HAP-1 (cell line): ENCODE data around the gene KCTD11.

Experiments
- DNase-seq, 2 experiments: peaks; one replicate each; pipeline ENCODE4 v3.0.0-alpha.2; 2016 to 2020; ENCODE audit warnings: low spot score in 2 of 2
- H3K27me3 ChIP-seq: fragments of 250-450 bp; sonication (Bioruptor Pico); 2 replicates; pipeline ENCODE4 v1.5.1; 2020; ENCODE audit warnings: low read depth, mild to moderate bottlenecking, moderate library complexity
- H3K36me3 ChIP-seq: fragments of 250-450 bp; sonication (Bioruptor Pico); replicated peaks from 2 replicates; pipeline ENCODE4 v1.5.1; 2020; ENCODE audit warnings: mild to moderate bottlenecking
- H3K4me1 ChIP-seq: fragments of 250-450 bp; sonication (Bioruptor Pico); 2 replicates; pipeline ENCODE4 v1.5.1; 2020; ENCODE audit warnings: mild to moderate bottlenecking
- H3K4me3 ChIP-seq: fragments of 250-450 bp; sonication (Bioruptor Pico); 2 replicates; pipeline ENCODE4 v1.5.1; 2020; ENCODE audit warnings: mild to moderate bottlenecking, moderate library complexity
- H3K9me3 ChIP-seq: fragments of 250-450 bp; sonication (Bioruptor Pico); 2 replicates; pipeline ENCODE4 v1.5.1; 2020; ENCODE audit warnings: mild to moderate bottlenecking, moderate library complexity
- in situ Hi-C: fragments of 300-500 bp; cut with MboI; formaldehyde crosslinking; loops from 3 replicates; pipeline ENCODE4 v1.14.3; 2020; ENCODE audit warnings: low sequenced_read_pairs, inconsistent platforms, mixed read lengths

KCTD11 gene

GRCh38 chr17:7383742-7384488, 32.0 kb downstream of the KCTD11 start:
- Histone ChIP-seq H3K4me1 (no peaks in the 10 kb centered on the region), H3K9me3 (peaks cover 3% of the 10 kb centered on the region; the same call in 1 of the 2 replicates), H3K4me3 (no peak overlapping the region), H3K27me3 (no peaks in the 10 kb centered on the region), H3K36me3 (no peaks in the 10 kb centered on the region)
- in situ Hi-C loops = no loop called here
- no peak for DNase-seq

DNA sequence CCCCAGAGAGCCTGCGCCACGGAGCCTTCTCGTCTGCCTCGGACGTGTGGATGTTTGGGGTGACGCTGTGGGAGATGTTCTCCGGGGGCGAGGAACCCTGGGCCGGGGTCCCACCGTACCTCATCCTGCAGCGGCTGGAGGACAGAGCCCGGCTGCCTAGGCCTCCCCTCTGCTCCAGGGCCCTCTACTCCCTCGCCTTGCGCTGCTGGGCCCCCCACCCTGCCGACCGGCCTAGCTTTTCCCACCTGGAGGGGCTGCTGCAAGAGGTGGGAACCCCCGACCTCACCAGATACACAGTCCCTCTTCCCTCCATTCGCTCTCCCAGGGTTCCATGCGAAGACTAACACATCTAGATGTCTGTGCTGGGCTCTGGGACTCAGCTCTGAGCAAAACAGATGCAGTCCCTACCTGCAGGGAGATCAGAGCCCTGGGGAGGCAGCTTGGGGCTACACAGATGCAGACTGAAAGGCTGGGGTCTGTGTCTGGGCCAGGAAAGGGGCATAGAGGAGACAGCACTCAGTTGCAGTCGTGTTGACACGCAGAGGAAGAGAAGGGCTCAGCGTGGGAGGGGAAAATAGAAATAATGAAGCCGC, 32.6 kb downstream of the KCTD11 start:
- Histone ChIP-seq H3K4me1 (no peaks in the 10 kb centered on the region), H3K36me3 (no peaks in the 10 kb centered on the region; the same call in 1 of the 2 replicates), H3K4me3 (no peak overlapping the region), H3K9me3 (no peaks in the 10 kb centered on the region), H3K27me3 (no peaks in the 10 kb centered on the region)
- DNase-seq = no peak
- in situ Hi-C loops = no loop called here

- no peaks in the 10 kb centered on the region; the same call in 1 of the 2 replicates for H3K4me1 ChIP-seq
- no peak for DNase-seq
- in situ Hi-C loops = no loop called here
- H3K9me3 ChIP-seq = no peaks in the 10 kb centered on the region
- H3K27me3 ChIP-seq = no peaks in the 10 kb centered on the region
- H3K36me3 ChIP-seq = no peaks in the 10 kb centered on the region; the same call in 1 of the 2 replicates
- no peak overlapping the region for H3K4me3 ChIP-seq
Observed at GRCh38 chr17:7388856-7389255, 36.9 kb downstream of the KCTD11 start.

GRCh38 chr17:7389924-7390910, 38.3 kb downstream of the KCTD11 start:
- H3K27me3 ChIP-seq = no peaks in the 10 kb centered on the region
- in situ Hi-C loops = no loop called here
- H3K9me3 ChIP-seq = no peaks in the 10 kb centered on the region
- no peaks in the 10 kb centered on the region; the same call in 1 of the 2 replicates for H3K36me3 ChIP-seq
- H3K4me3 ChIP-seq = no peak overlapping the region
- DNase-seq = no peak
- H3K4me1 ChIP-seq = peaks cover 5% of the 10 kb centered on the region

DNA sequence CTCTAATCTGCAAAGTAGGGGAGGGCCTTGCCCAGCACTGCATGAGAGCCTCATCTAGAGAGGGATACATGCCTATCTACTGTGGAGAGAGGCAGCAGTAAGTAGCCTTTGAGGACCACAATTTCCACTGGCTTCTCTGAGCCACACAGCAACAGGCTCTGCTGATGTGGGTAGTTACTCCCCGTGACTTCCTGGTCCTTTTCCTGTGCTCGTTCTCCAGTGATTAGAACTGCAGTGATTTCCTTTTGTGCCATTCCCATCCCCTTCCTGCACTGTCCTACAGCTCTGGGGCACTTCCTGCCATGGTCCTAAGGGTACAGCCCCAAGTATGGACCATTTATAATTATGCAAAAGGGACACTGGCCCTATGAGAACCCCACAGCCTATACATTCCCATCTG, 39.3 kb downstream of the KCTD11 start:
- no peak for DNase-seq
- peaks cover 6% of the 10 kb centered on the region for H3K4me1 ChIP-seq
- H3K4me3 ChIP-seq = no peak overlapping the region
- no peaks in the 10 kb centered on the region; the same call in 1 of the 2 replicates for H3K36me3 ChIP-seq
- no peaks in the 10 kb centered on the region for H3K9me3 ChIP-seq
- H3K27me3 ChIP-seq = no peaks in the 10 kb centered on the region
- in situ Hi-C loops = no loop called here

- in situ Hi-C loops = no loop called here
- Histone ChIP-seq H3K4me1 (peaks cover 6% of the 10 kb centered on the region), H3K9me3 (no peaks in the 10 kb centered on the region), H3K36me3 (no peaks in the 10 kb centered on the region; the same call in 1 of the 2 replicates), H3K4me3 (peak overlapping the region; percentile 61), H3K27me3 (no peaks in the 10 kb centered on the region)
- DNase-seq = no peak
Observed at GRCh38 chr17:7392696-7393612, 41.0 kb downstream of the KCTD11 start.

DNA sequence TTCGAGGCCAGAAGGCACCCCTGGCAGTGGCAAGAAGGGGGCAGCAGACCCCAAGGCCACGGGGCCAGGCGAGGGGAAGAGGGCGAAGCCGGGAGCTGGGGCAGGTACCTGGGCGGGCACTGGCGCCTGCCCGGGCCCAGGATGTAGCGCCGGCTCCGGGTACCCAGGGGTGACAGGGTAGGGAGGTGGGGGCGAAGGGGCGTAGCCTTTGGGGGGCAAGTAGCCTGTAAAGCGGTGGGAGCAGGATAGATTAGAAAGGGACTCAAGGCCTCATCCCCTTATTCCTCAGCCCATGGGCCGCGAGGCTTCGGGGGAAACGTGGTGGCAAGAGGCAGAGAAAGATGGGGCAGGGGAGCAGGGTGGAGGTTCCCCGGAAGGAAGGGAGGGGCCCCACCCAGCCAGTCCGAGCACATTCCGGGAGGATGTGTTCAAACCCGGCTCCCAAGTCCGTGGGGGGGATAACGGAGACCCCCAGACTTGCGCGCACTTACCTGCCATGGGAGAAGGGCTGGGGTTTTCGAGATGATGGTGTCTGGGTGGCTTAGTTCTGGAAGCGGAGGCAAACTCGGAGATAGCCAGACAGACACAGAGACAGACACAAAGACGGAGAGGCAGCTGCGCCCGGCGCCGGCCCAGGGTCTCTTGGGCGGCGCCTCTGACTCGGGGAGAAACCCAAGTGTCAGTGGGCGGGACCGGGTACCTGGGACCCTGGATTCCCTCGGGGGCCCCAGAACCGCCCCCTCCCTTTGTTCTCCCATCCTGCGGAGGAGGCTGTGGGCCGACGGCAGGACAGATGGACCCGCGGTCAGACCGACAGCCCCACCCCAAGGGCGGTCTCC, 41.9 kb downstream of the KCTD11 start:
- DNase-seq = peak; percentile 56 to 79
- no peaks in the 10 kb centered on the region; the same call in 1 of the 2 replicates for H3K36me3 ChIP-seq
- in situ Hi-C loops = no loop called here

GRCh38 chr17:7394452-7395191, 42.7 kb downstream of the KCTD11 start, which contains the start of gene PLSCR3:
PLSCR3 (minus strand) TSS chr17:7394525; CDS start chr17:7394110, 415 bp downstream.
- DNase-seq = peak; percentile 83 to 93
- no peaks in the 10 kb centered on the region; the same call in 1 of the 2 replicates for H3K36me3 ChIP-seq
- in situ Hi-C loops = no loop called here
- peak within 1 kb of the TSS; percentile 61 for H3K4me3 ChIP-seq
- no peaks in the 10 kb centered on the region for H3K27me3 ChIP-seq
- peaks cover 6% of the 10 kb centered on the region for H3K4me1 ChIP-seq
- no peaks in the 10 kb centered on the region for H3K9me3 ChIP-seq

More for the DNA sequence above, 41.9 kb downstream of the KCTD11 start:
- H3K4me1 ChIP-seq = peaks cover 6% of the 10 kb centered on the region
- peak overlapping the region; percentile 61 for H3K4me3 ChIP-seq
- no peaks in the 10 kb centered on the region for H3K27me3 ChIP-seq
- no peaks in the 10 kb centered on the region for H3K9me3 ChIP-seq

DNA sequence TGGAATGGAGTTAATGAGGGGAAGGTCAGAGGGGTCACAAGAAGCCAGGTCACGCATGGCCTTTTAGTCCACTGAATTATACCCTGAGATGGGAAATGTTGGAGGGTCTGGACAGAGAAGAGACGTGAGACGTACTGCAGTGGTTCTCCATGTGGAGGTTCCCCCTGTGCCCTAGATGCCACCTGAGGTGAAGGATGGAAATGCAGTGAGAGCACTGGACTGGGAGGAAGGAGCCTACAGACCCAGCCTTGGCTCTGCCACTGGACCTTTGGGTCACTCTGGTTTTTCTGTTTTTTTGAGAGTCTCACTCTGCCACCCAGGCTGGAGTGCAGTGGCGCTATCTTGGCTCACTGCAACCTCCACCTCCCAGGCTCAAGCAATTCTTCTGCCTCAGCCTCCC, 44.2 kb downstream of the KCTD11 start:
- no peak overlapping the region for H3K4me3 ChIP-seq
- in situ Hi-C loops = no loop called here
- no peaks in the 10 kb centered on the region for H3K9me3 ChIP-seq
- no peak for DNase-seq
- H3K36me3 ChIP-seq = no peaks in the 10 kb centered on the region; the same call in 1 of the 2 replicates
- H3K4me1 ChIP-seq = peaks cover 6% of the 10 kb centered on the region
- no peaks in the 10 kb centered on the region for H3K27me3 ChIP-seq

- DNase-seq = no peak
- no peaks in the 10 kb centered on the region for H3K27me3 ChIP-seq
- no peaks in the 10 kb centered on the region for H3K9me3 ChIP-seq
- no peak overlapping the region for H3K4me3 ChIP-seq
- in situ Hi-C loops = no loop called here
- H3K36me3 ChIP-seq = peaks cover 5% of the 10 kb centered on the region; the same call in 1 of the 2 replicates
- peaks cover 13% of the 10 kb centered on the region for H3K4me1 ChIP-seq
Observed at GRCh38 chr17:7398612-7399011, 46.6 kb downstream of the KCTD11 start.

DNA sequence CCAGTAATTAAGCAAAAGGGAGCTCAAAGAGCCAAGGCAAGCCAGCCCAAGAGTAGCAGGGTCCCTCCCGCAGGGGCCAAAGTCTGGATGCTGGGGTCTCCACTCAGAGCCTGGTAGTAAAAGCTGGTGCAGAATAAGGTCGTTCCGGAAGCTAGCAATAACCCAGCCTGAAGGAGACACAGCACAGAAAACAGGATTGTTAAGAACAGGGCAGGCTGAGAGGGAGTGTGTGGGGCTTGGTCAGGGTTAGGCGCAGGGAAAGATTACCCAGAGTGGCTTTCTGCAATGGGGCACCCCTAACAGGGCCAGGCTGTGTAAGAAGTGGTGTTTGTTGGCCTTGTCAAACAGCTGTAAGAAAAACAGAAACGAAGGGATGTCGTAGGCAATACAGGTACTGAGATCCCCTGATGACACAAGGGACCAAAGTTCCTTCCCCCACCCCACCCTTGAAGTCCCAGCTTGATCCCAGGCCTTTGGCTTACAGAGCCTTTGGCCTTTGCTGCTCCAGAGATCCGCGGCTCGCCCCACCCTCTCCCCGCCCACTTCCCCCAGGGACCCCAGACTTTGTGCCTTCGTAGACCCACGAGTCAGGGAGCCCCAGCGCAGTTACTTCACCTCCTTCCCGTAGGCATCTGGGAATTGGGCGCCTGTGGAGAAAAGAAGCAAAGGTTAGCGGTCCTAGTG, 51.2 kb downstream of the KCTD11 start:
- Histone ChIP-seq H3K36me3 (peaks cover 5% of the 10 kb centered on the region; the same call in 1 of the 2 replicates), H3K4me3 (peak overlapping the region; percentile 69), H3K27me3 (no peaks in the 10 kb centered on the region), H3K4me1 (peaks cover 6% of the 10 kb centered on the region), H3K9me3 (no peaks in the 10 kb centered on the region)
- in situ Hi-C loops = no loop called here
- DNase-seq = peak; percentile 10 to 79
